Panc1 (cell line): ENCODE data around the gene GNB1.

ENCODE experiments used
- CTCF ChIP-seq: fragments of 450-650 bp; IDR thresholded peaks from 2 replicates; pipeline ENCODE4 v1.5.1; 2017; ENCODE audit warnings: mild to moderate bottlenecking
- SIN3A ChIP-seq: IDR thresholded peaks from 2 replicates; pipeline ENCODE4 v1.6.1; 2012; ENCODE audit warnings: low read depth, mild to moderate bottlenecking, low read length, moderate library complexity, borderline replicate concordance; ENCODE audit not compliant: insufficient read depth
- TCF7L2 ChIP-seq: IDR thresholded peaks from 2 replicates; pipeline ENCODE4 v1.6.1; 2011; ENCODE audit warnings: mild to moderate bottlenecking, low read depth, low read length, inconsistent platforms
- TF ChIP-seq, protein P1 (sequence below), 2 experiments: IDR thresholded peaks; 2 replicates each; pipeline ENCODE4 v1.6.1; 2011 to 2012; ENCODE audit warnings: low read depth in 2 of 2, control low read depth in 1 of 2, low read length in 1 of 2, mild to moderate bottlenecking in 1 of 2, moderate library complexity in 1 of 2; ENCODE audit not compliant: insufficient read depth in 1 of 2

- TF ChIP-seq SIN3A (no peak), CTCF (no peak), TCF7L2 (no peak)
- TF ChIP-seq, protein P1, sequence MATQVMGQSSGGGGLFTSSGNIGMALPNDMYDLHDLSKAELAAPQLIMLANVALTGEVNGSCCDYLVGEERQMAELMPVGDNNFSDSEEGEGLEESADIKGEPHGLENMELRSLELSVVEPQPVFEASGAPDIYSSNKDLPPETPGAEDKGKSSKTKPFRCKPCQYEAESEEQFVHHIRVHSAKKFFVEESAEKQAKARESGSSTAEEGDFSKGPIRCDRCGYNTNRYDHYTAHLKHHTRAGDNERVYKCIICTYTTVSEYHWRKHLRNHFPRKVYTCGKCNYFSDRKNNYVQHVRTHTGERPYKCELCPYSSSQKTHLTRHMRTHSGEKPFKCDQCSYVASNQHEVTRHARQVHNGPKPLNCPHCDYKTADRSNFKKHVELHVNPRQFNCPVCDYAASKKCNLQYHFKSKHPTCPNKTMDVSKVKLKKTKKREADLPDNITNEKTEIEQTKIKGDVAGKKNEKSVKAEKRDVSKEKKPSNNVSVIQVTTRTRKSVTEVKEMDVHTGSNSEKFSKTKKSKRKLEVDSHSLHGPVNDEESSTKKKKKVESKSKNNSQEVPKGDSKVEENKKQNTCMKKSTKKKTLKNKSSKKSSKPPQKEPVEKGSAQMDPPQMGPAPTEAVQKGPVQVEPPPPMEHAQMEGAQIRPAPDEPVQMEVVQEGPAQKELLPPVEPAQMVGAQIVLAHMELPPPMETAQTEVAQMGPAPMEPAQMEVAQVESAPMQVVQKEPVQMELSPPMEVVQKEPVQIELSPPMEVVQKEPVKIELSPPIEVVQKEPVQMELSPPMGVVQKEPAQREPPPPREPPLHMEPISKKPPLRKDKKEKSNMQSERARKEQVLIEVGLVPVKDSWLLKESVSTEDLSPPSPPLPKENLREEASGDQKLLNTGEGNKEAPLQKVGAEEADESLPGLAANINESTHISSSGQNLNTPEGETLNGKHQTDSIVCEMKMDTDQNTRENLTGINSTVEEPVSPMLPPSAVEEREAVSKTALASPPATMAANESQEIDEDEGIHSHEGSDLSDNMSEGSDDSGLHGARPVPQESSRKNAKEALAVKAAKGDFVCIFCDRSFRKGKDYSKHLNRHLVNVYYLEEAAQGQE (IDR thresholded peaks at IDR 0.05; ENCODE audit: insufficient read depth in 1 of 2, low read depth in 2 of 2, low read length in 1 of 2) = no peak
Measured at GRCh38 chr1:1841575-1841995, 49.3 kb downstream of the GNB1 start.
